ENCODE data around the gene TNNT3. TPM values are rescaled to one million over a fixed set of nuclear protein-coding genes. Genes with fewer than 3 reads are reported as not detected.

Gene TNNT3
- total RNA-seq, 2 donors from 2014 or later, result 0.33 TPM; not detected in 1

GRCh38 chr11:1926156-1927025 lies 6.9 kb downstream of the TNNT3 start:
- Mint-ChIP-seq H3K9me3 (no peaks in the 10 kb centered on the region), H3K4me3 (no peak overlapping the region)

GRCh38 chr11:1927026-1927847 lies 7.7 kb downstream of the TNNT3 start:
- peaks cover 0 to 7% of the 10 kb centered on the region in 2 donors for H3K4me1 Mint-ChIP-seq (ENCODE audit: low read depth in 2 of 2)
- H3K4me3 Mint-ChIP-seq, result no peak overlapping the region
- no peaks in the 10 kb centered on the region for H3K9me3 Mint-ChIP-seq
- no peak for DNase-seq (ENCODE audit: low spot score)
- H3K27ac Mint-ChIP-seq, result no peak overlapping the region
- ATAC-seq, result no peak
- H3K27me3 Mint-ChIP-seq, result peaks cover 8 to 13% of the 10 kb centered on the region in 2 donors
- H3K36me3 Mint-ChIP-seq, result no peaks in the 10 kb centered on the region

More at GRCh38 chr11:1926156-1927025, 6.9 kb downstream of the TNNT3 start:
- ATAC-seq (no peak), DNase-seq (ENCODE audit: low spot score) (no peak)
- Mint-ChIP-seq H3K27ac (no peak overlapping the region), H3K27me3 (peaks cover 8% of the 10 kb centered on the region in 2 donors), H3K36me3 (no peaks in the 10 kb centered on the region), H3K4me1 (ENCODE audit: low read depth in 2 of 2) (peaks cover 0 to 7% of the 10 kb centered on the region in 2 donors)

- Mint-ChIP-seq H3K4me1 (ENCODE audit: low read depth in 2 of 2) (peaks cover 4 to 12% of the 10 kb centered on the region in 2 donors), H3K27me3 (peaks cover 15 to 17% of the 10 kb centered on the region in 2 donors), H3K9me3 (no peaks in the 10 kb centered on the region), H3K27ac (no peak overlapping the region), H3K4me3 (no peak overlapping the region), H3K36me3 (no peaks in the 10 kb centered on the region)
- peak in 1 of 2 donors; percentile 8 for ATAC-seq
- DNase-seq (ENCODE audit: low spot score), result peak; percentile 56
Measured at GRCh38 chr11:1927848-1928469, 8.5 kb downstream of the TNNT3 start.

- no peaks in the 10 kb centered on the region for H3K36me3 Mint-ChIP-seq
Measured at GRCh38 chr11:1928470-1928890, 9.0 kb downstream of the TNNT3 start.

GRCh38 chr11:1928891-1929541 lies 9.5 kb downstream of the TNNT3 start:
- no peak for DNase-seq (ENCODE audit: low spot score)
- H3K27ac Mint-ChIP-seq, result no peak overlapping the region
- H3K27me3 Mint-ChIP-seq, result peaks cover 14 to 21% of the 10 kb centered on the region in 2 donors
- no peak overlapping the region for H3K4me3 Mint-ChIP-seq
- H3K36me3 Mint-ChIP-seq, result no peaks in the 10 kb centered on the region
- ATAC-seq, result no peak
- H3K9me3 Mint-ChIP-seq, result no peaks in the 10 kb centered on the region
- peaks cover 9% of the 10 kb centered on the region in 2 donors for H3K4me1 Mint-ChIP-seq (ENCODE audit: low read depth in 2 of 2)

More at GRCh38 chr11:1928470-1928890, 9.0 kb downstream of the TNNT3 start:
- Mint-ChIP-seq H3K9me3 (no peaks in the 10 kb centered on the region), H3K4me1 (ENCODE audit: low read depth in 2 of 2) (peaks cover 9 to 12% of the 10 kb centered on the region in 2 donors), H3K27me3 (peaks cover 19 to 21% of the 10 kb centered on the region in 2 donors), H3K4me3 (no peak overlapping the region), H3K27ac (no peak overlapping the region)
- ATAC-seq (no peak), DNase-seq (ENCODE audit: low spot score) (peak; percentile 54)

- H3K27ac Mint-ChIP-seq, result no peak overlapping the region
- H3K4me1 Mint-ChIP-seq (ENCODE audit: low read depth in 2 of 2), result peaks cover 9% of the 10 kb centered on the region in 2 donors
- no peak for DNase-seq (ENCODE audit: low spot score)
- no peak overlapping the region for H3K4me3 Mint-ChIP-seq
- ATAC-seq, result no peak
- no peaks in the 10 kb centered on the region for H3K36me3 Mint-ChIP-seq
- H3K9me3 Mint-ChIP-seq, result no peaks in the 10 kb centered on the region
- peaks cover 12 to 21% of the 10 kb centered on the region in 2 donors for H3K27me3 Mint-ChIP-seq
Measured at GRCh38 chr11:1929621-1930461, 10.3 kb downstream of the TNNT3 start.

GRCh38 chr11:1930462-1930830 lies 10.9 kb downstream of the TNNT3 start:
- Mint-ChIP-seq H3K27me3 (peaks cover 12 to 21% of the 10 kb centered on the region in 2 donors), H3K4me3 (no peak overlapping the region), H3K9me3 (no peaks in the 10 kb centered on the region), H3K36me3 (no peaks in the 10 kb centered on the region), H3K4me1 (ENCODE audit: low read depth in 2 of 2) (peaks cover 9% of the 10 kb centered on the region in 2 donors), H3K27ac (no peak overlapping the region)
- DNase-seq (ENCODE audit: low spot score), result no peak
- no peak for ATAC-seq

- H3K27ac Mint-ChIP-seq, result no peak overlapping the region
- H3K9me3 Mint-ChIP-seq, result no peaks in the 10 kb centered on the region
- peaks cover 6 to 9% of the 10 kb centered on the region in 2 donors for H3K4me1 Mint-ChIP-seq (ENCODE audit: low read depth in 2 of 2)
- no peaks in the 10 kb centered on the region for H3K36me3 Mint-ChIP-seq
- peaks cover 12 to 19% of the 10 kb centered on the region in 2 donors for H3K27me3 Mint-ChIP-seq
- ATAC-seq, result no peak
- no peak for DNase-seq (ENCODE audit: low spot score)
- no peak overlapping the region for H3K4me3 Mint-ChIP-seq
Measured at GRCh38 chr11:1931341-1932104, 12.0 kb downstream of the TNNT3 start.

GRCh38 chr11:1932105-1932480 lies 12.6 kb downstream of the TNNT3 start:
- peaks cover 4 to 9% of the 10 kb centered on the region in 2 donors for H3K4me1 Mint-ChIP-seq (ENCODE audit: low read depth in 2 of 2)
- H3K27ac Mint-ChIP-seq, result no peak overlapping the region
- H3K9me3 Mint-ChIP-seq, result no peaks in the 10 kb centered on the region
- peaks cover 12 to 17% of the 10 kb centered on the region in 2 donors for H3K27me3 Mint-ChIP-seq
- no peaks in the 10 kb centered on the region for H3K36me3 Mint-ChIP-seq
- no peak for DNase-seq (ENCODE audit: low spot score)
- no peak for ATAC-seq
- no peak overlapping the region for H3K4me3 Mint-ChIP-seq

- DNase-seq (ENCODE audit: low spot score), result no peak
- ATAC-seq, result no peak
- H3K36me3 Mint-ChIP-seq, result no peaks in the 10 kb centered on the region
- H3K27ac Mint-ChIP-seq, result no peak overlapping the region
- peaks cover 4 to 9% of the 10 kb centered on the region in 2 donors for H3K4me1 Mint-ChIP-seq (ENCODE audit: low read depth in 2 of 2)
- no peak overlapping the region for H3K4me3 Mint-ChIP-seq
- no peaks in the 10 kb centered on the region for H3K9me3 Mint-ChIP-seq
- H3K27me3 Mint-ChIP-seq, result peaks cover 12 to 17% of the 10 kb centered on the region in 2 donors
Measured at GRCh38 chr11:1932681-1933080, 13.2 kb downstream of the TNNT3 start.

- Mint-ChIP-seq H3K9me3 (no peaks in the 10 kb centered on the region), H3K27me3 (peaks cover 12 to 17% of the 10 kb centered on the region in 2 donors), H3K36me3 (no peaks in the 10 kb centered on the region), H3K27ac (no peak overlapping the region), H3K4me1 (ENCODE audit: low read depth in 2 of 2) (peaks cover 4 to 9% of the 10 kb centered on the region in 2 donors), H3K4me3 (no peak overlapping the region)
- no peak for DNase-seq (ENCODE audit: low spot score)
- no peak for ATAC-seq
Measured at GRCh38 chr11:1933416-1934334, 14.2 kb downstream of the TNNT3 start.

Measured in natural killer cell treated with Interleukin-12 subunit alpha and Interleukin-12 subunit beta and Interleukin-15 and Interleukin-18, amount 100 ng/mL, for 72 hours (primary cell).